ENCODE data around the gene EPS8L2.

EPS8L2 gene

DNA sequence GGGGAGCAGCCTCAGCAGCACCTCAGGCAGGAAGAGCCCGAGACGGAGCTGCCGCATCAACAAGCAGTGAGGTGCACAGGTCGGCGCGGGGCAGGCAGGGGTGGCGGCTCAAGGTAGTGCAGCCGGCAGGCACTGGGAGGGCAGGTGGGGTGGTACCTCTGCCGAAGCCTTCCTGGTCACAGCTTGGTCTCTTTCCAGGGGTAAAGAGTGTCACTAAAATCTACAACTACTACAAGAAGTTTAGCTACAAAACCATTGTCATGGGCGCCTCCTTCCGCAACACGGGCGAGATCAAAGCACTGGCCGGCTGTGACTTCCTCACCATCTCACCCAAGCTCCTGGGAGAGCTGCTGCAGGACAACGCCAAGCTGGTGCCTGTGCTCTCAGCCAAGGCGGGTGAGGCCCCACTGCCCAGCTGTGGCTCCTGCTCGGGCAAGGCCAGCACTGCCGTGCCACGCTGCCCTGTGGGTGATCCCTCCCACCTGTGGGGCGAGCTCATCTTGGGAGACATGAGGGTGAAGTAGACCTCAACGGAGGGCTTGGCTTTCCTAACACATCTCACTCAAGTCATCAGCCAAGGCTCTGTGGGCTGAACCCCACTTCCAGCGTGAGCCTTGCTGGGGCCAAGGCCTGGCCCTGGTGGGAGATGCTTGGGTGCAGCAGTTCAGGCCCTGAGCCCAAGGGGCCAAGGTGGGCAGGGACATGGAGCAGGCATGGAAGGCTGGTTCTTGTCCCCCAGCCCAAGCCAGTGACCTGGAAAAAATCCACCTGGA lies 57.7 kb downstream of the EPS8L2 start:
- CTCF ChIA-PET: interaction anchor here (0.6 to 4.8 kb wide), 5 partner anchors 13 to 52 kb away, joined by 3 to 25 read pairs (median 3); partner anchors contain the start of genes GATD1 and TALDO1
- POLR2A ChIA-PET: interaction anchor here (1.0 to 1.6 kb wide), 4 partner anchors 12 to 57 kb away, joined by 3 read pairs; partner anchors contain the start of gene TALDO1
- DNase-seq (ENCODE audit: low read depth, low spot score): no peak
- TF ChIP-seq, protein P1, sequence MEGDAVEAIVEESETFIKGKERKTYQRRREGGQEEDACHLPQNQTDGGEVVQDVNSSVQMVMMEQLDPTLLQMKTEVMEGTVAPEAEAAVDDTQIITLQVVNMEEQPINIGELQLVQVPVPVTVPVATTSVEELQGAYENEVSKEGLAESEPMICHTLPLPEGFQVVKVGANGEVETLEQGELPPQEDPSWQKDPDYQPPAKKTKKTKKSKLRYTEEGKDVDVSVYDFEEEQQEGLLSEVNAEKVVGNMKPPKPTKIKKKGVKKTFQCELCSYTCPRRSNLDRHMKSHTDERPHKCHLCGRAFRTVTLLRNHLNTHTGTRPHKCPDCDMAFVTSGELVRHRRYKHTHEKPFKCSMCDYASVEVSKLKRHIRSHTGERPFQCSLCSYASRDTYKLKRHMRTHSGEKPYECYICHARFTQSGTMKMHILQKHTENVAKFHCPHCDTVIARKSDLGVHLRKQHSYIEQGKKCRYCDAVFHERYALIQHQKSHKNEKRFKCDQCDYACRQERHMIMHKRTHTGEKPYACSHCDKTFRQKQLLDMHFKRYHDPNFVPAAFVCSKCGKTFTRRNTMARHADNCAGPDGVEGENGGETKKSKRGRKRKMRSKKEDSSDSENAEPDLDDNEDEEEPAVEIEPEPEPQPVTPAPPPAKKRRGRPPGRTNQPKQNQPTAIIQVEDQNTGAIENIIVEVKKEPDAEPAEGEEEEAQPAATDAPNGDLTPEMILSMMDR (IDR thresholded peaks at IDR 0.05; ENCODE audit: insufficient read depth, low read length, missing control alignments): no peak
- no peak overlapping the region for H3K4me3 ChIP-seq (ENCODE audit: low read depth, low read length)

DNA sequence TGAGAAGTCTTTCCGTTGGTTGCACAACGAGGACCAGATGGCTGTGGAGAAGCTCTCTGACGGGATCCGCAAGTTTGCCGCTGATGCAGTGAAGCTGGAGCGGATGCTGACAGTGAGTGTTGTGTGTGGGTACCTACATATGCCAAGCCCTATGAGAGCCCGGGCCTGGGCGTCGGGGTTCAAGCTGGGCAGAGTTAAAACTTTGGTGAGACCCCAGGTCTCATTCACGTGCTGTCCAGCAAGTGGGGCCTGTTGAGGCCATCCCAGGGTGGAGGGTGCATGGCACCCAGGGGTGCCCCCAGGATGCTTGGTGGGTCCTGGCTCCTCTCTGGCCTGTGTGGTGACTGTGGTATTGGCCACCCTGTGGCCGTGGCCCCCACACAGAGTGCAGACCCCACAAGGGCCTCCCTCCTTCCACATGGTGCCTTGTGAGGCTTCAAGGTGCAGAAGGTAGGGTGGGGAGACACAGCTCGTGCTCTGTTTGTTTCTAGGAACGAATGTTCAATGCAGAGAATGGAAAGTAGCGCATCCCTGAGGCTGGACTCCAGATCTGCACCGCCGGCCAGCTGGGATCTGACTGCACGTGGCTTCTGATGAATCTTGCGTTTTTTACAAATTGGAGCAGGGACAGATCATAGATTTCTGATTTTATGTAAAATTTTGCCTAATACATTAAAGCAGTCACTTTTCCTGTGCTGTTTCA lies 58.4 kb downstream of the EPS8L2 start:
- ChIA-PET CTCF (interaction anchor here (0.6 to 4.8 kb wide), 5 partner anchors 12 to 53 kb away, joined by 3 to 25 read pairs (median 6); partner anchors contain the start of genes GATD1 and TALDO1), POLR2A (interaction anchor here (1.0 to 1.6 kb wide), 4 partner anchors 11 to 58 kb away, joined by 3 read pairs; partner anchors contain the start of gene TALDO1)
- no peak overlapping the region for H3K4me3 ChIP-seq (ENCODE audit: low read depth, low read length)
- TF ChIP-seq, protein P1 (IDR thresholded peaks at IDR 0.05; ENCODE audit: insufficient read depth, low read length, missing control alignments): no peak
- DNase-seq (ENCODE audit: low read depth, low spot score): no peak

DNA sequence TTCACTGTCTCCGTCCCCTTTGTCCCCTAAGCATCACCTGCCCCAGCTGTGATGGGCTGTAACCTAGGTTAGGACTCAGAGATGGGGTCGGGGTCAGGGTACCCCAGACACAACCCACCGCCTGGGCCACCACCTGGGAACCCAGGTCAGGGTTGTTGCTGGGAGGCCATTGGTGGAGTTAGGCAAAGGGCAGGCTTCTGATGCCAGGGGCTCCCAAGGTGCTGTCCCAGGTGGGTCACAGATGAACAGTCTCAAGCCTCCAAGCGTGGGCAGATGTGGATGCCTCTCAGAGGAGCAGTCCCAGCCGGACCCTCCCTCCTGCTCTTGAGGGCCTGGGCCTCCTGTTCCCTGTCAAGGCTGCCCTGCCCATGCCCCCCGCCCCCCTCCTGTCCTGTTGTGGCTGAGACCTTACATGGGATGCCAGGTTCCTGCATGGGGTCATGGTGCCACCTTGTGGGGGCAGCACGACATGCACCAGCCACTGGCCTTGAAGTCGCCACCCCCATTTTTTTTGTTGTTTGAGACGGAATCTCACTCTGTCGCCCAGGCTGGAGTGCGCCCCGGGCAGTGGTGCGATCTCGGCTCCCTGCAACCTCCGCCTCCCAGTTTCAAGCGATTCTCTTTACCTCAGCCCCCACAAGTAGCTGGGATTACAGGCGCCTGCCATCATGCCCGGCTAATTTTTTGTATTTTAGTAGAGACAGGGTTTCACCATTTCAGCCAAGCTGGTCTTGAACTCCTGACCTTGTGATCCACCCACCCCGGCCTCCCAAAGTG lies 59.2 kb downstream of the EPS8L2 start:
- POLR2A ChIA-PET: interaction anchor here (0.6 to 1.4 kb wide), 2 partner anchors 44 to 58 kb away, joined by 3 to 4 read pairs; no protein-coding TSS in a partner anchor
- H3K4me3 ChIP-seq (ENCODE audit: low read depth, low read length): no peak overlapping the region
- no peak for DNase-seq (ENCODE audit: low read depth, low spot score)
- TF ChIP-seq, protein P1 (IDR thresholded peaks at IDR 0.05; ENCODE audit: insufficient read depth, low read length, missing control alignments): peak; percentile 68
- CTCF ChIA-PET: interaction anchor here (1.0 to 4.8 kb wide), 5 partner anchors 12 to 211 kb away, joined by 3 to 25 read pairs (median 6); partner anchors contain the start of gene GATD1

DNA sequence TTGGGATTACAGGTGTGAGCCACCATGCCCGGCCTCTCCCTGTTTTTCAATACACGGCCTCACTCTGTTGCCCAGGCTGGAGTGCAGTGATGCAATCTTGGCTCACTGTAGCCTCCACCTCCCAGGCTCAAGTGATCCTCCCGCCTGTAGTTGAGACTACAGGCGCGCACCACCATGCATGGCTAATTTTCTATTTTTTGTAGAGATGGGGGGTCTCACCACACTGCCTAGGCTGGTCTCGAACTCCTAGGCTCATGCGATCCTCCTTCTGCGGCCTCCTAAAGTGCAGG lies 59.7 kb downstream of the EPS8L2 start:
- POLR2A ChIA-PET: interaction anchor here (0.6 kb wide), 1 partner anchor 43 kb away, joined by 4 read pairs; no protein-coding TSS in a partner anchor
- TF ChIP-seq, protein P1 (IDR thresholded peaks at IDR 0.05; ENCODE audit: insufficient read depth, low read length, missing control alignments): no peak
- H3K4me3 ChIP-seq (ENCODE audit: low read depth, low read length): no peak overlapping the region
- CTCF ChIA-PET: interaction anchor here (1.0 to 4.8 kb wide), 4 partner anchors 11 to 211 kb away, joined by 3 to 25 read pairs (median 5); partner anchors contain the start of gene GATD1
- DNase-seq (ENCODE audit: low read depth, low spot score): no peak

DNA sequence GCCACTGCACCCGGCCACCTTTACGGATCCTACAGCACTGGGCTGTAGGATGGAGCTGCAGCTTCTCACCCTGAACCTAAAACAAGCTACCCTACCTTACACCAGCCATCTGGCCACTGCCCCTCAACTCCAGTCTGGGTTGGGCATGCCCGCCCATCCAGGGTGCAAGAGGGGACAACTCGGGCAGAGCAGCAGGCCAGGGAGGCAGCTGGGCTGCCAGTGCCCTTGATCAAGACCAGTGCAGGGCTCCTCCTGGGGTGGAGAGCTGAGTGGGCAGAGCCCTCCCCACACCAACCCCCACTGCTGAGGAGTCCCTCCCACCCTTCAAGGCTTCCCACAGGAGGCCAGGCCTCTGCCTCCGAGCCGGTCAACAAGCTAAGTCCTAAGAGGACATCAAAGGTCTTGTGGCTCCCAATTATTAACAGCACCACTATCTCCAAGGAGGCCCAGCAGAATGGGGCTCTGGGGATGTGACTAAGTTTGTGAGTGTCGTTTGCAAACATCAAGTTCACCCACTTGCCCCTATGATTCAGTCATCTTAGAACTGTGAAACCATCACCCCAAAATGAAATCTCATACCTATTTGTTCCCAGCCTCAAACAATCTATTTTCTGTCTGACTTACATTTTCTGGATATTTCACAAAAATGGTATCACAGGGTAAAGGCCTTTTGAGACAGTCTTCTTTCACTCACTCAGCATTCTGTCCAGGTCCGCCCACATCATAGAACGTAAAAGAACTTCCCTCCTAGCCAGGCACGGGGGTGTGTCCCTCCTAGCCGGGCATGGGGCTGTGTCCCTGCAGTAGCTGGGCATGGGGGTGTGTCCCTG lies 60.3 kb downstream of the EPS8L2 start:
- TF ChIP-seq, protein P1 (IDR thresholded peaks at IDR 0.05; ENCODE audit: insufficient read depth, low read length, missing control alignments): no peak

More for the DNA sequence above, 60.3 kb downstream of the EPS8L2 start:
- CTCF ChIA-PET: interaction anchor here (1.0 to 4.8 kb wide), 4 partner anchors 11 to 212 kb away, joined by 3 to 25 read pairs (median 5); partner anchors contain the start of gene GATD1
- H3K4me3 ChIP-seq (ENCODE audit: low read depth, low read length): no peak overlapping the region
- no peak for DNase-seq (ENCODE audit: low read depth, low spot score)
- POLR2A ChIA-PET: interaction anchor here (0.6 kb wide), 1 partner anchor 43 kb away, joined by 4 read pairs; no protein-coding TSS in a partner anchor
